SK-N-SH (cell line): Measurements from ENCODE around the gene C1QTNF8. TPM values are rescaled to one million over a fixed set of nuclear protein-coding genes. Genes with fewer than 3 reads are reported as not detected.

Source experiments
- CTCF ChIA-PET: fragments of 300-600, 350-600 bp; formaldehyde crosslinking; extraction: SDS; loops from one replicate; lab custom pipeline; 2021; lab: Yijun Ruan, JAX
- POLR2A ChIA-PET: fragments of 350-600 bp; sonication (Branson Sonifier 250); formaldehyde crosslinking; extraction: SDS; loops from one replicate; lab custom pipeline; 2020; ENCODE audit warnings: antibody characterized with exemption, inconsistent platforms; lab: Yijun Ruan, JAX
- DNase-seq: peaks from one replicate; pipeline ENCODE4 v3.0.0; 2012
- H2AFZ ChIP-seq: fragments of 200-600 bp; sonication (generic); 2 replicates; pipeline ENCODE4 v1.8.1; 2016; ENCODE audit warnings: antibody characterized with exemption, mild to moderate bottlenecking, low read depth
- H3F3A ChIP-seq: fragments of 200-600 bp; sonication (generic); replicated peaks from 2 replicates; pipeline ENCODE3; 2016; ENCODE audit warnings: antibody characterized with exemption, mild to moderate bottlenecking; ENCODE audit not compliant: insufficient read depth
- H3K27ac ChIP-seq, 2 experiments: fragments of 200-500 bp in 1 of 2; fragments of 200-600 bp in 1 of 2; sonication (Bioruptor generic) in 1 of 2; sonication (generic), shearing (Covaris generic) in 1 of 2; 2 replicates each; pipeline versions ENCODE4 v1.5.1 to v1.6.1; 2014 to 2016; ENCODE audit warnings: low read depth in 2 of 2, inconsistent platforms in 1 of 2, low read length in 1 of 2, mild to moderate bottlenecking in 1 of 2, mixed read lengths in 1 of 2
- H3K27me3 ChIP-seq: fragments of 200-600 bp; sonication (generic), shearing (Covaris generic); 2 replicates; pipeline ENCODE4 v1.6.1; 2016; ENCODE audit warnings: mixed run types; ENCODE audit not compliant: insufficient read depth
- H3K36me3 ChIP-seq, 2 experiments: fragments of 200-500 bp in 1 of 2; fragments of 200-600 bp in 1 of 2; sonication (Bioruptor generic) in 1 of 2; sonication (generic) in 1 of 2; replicated peaks in 1 of 2; 2 replicates each; pipeline versions ENCODE3 to v1.5.1; 2014 to 2016; ENCODE audit warnings: low read length in 1 of 2, mild to moderate bottlenecking in 1 of 2; ENCODE audit not compliant: insufficient read depth in 2 of 2, control insufficient read depth in 1 of 2
- H3K4me1 ChIP-seq, 2 experiments: fragments of 200-500 bp in 1 of 2; fragments of 200-600 bp in 1 of 2; sonication (Bioruptor generic) in 1 of 2; sonication (generic), shearing (Covaris generic) in 1 of 2; 2 replicates each; pipeline versions ENCODE4 v1.5.1 to v1.6.1; 2014 to 2016; ENCODE audit warnings: low read depth in 1 of 2, low read length in 1 of 2, mixed run types in 1 of 2; ENCODE audit not compliant: insufficient read depth in 2 of 2, control insufficient read depth in 1 of 2
- H3K4me2 ChIP-seq: fragments of 200-600 bp; sonication (generic), shearing (Covaris generic); 2 replicates; pipeline ENCODE4 v1.6.1; 2017; ENCODE audit warnings: mixed run types
- H3K4me3 ChIP-seq, 2 experiments: fragments of 200-500 bp in 1 of 2; fragments of 200-600 bp in 1 of 2; sonication (Bioruptor generic) in 1 of 2; sonication (generic), shearing (Covaris generic) in 1 of 2; 2 replicates each; pipeline versions ENCODE4 v1.5.1 to v1.8.1; 2014 to 2016; ENCODE audit warnings: low read depth in 2 of 2, inconsistent platforms in 1 of 2, low read length in 1 of 2, mild to moderate bottlenecking in 1 of 2, mixed read lengths in 1 of 2, moderate library complexity in 1 of 2
- H3K79me2 ChIP-seq: fragments of 200-600 bp; sonication (generic); 2 replicates; pipeline ENCODE4 v1.8.1; 2017; ENCODE audit warnings: mild to moderate bottlenecking; ENCODE audit not compliant: insufficient read depth
- H3K9ac ChIP-seq: fragments of 200-600 bp; sonication (generic); 2 replicates; pipeline ENCODE4 v1.6.1; 2017; ENCODE audit warnings: mixed run types
- H3K9me2 ChIP-seq: fragments of 200-600 bp; sonication (generic); 2 replicates; pipeline ENCODE4 v1.6.1; 2017; ENCODE audit warnings: mixed run types
- H3K9me3 ChIP-seq: fragments of 200-600 bp; sonication (generic); 2 replicates; pipeline ENCODE4 v1.6.1; 2017; ENCODE audit warnings: mixed run types, mild to moderate bottlenecking, moderate library complexity
- H4K20me1 ChIP-seq: fragments of 200-600 bp; sonication (generic); 2 replicates; pipeline ENCODE4 v1.6.1; 2017; ENCODE audit warnings: mild to moderate bottlenecking, mixed run types; ENCODE audit not compliant: insufficient read depth
- CHD2 ChIP-seq: fragments of 150-350 bp; IDR thresholded peaks from 2 replicates; pipeline ENCODE4 v1.6.1; 2018; ENCODE audit warnings: low read length; ENCODE audit not compliant: partially characterized antibody
- EP300 ChIP-seq, 2 experiments: IDR thresholded peaks; 2 replicates each; pipeline versions ENCODE4 v1.4.0 to v1.6.1; 2012; ENCODE audit warnings: borderline replicate concordance in 1 of 2, low read depth in 1 of 2, low read length in 1 of 2
- FOSL2 ChIP-seq: IDR thresholded peaks from 2 replicates; pipeline ENCODE4 v1.4.0; 2012; ENCODE audit warnings: low read depth, mild to moderate bottlenecking, moderate library complexity, borderline replicate concordance
- FOXM1 ChIP-seq: IDR thresholded peaks from 2 replicates; pipeline ENCODE4 v1.4.0; 2012; ENCODE audit warnings: low read depth, mild to moderate bottlenecking
- JUND ChIP-seq: IDR thresholded peaks from 2 replicates; pipeline ENCODE4 v1.4.0; 2012
- MEF2A ChIP-seq: IDR thresholded peaks from 2 replicates; pipeline ENCODE4 v1.4.0; 2012; ENCODE audit warnings: low read depth, borderline replicate concordance
- NFIC ChIP-seq: IDR thresholded peaks from 2 replicates; pipeline ENCODE4 v1.4.0; 2012; ENCODE audit warnings: borderline replicate concordance
- PBX3 ChIP-seq: IDR thresholded peaks from 2 replicates; pipeline ENCODE4; 2012
- RAD21 ChIP-seq: IDR thresholded peaks from 2 replicates; pipeline ENCODE4 v1.6.1; 2012; ENCODE audit warnings: mild to moderate bottlenecking, low read length
- TAF1 ChIP-seq: IDR thresholded peaks from 2 replicates; pipeline ENCODE4 v1.6.1; 2012; ENCODE audit warnings: low read depth, mild to moderate bottlenecking, low read length, moderate library complexity, borderline replicate concordance
- YY1 ChIP-seq: IDR thresholded peaks from 2 replicates; pipeline ENCODE4 v1.4.0; 2012; ENCODE audit warnings: low read depth, mild to moderate bottlenecking
- WGBS: methylation state at CpG from one replicate; pipeline ENCODE4 v1.1.6; 2017; ENCODE audit warnings: low lambda C conversion rate; 5-methylcytosine and 5-hydroxymethylcytosine counted together
- polyA plus RNA-seq, 3 experiments: library from polyadenylated mRNA; depleted of rRNA; stranded (reverse); fragments of >200 nt; gene quantifications; 2 replicates each; pipeline ENCODE4 v1.2.3, GENCODE V29; 2012
- TF ChIP-seq, protein P1 (sequence below): IDR thresholded peaks from 2 replicates; pipeline ENCODE4 v1.4.0; 2012; ENCODE audit warnings: low read depth
- TF ChIP-seq, protein P2 (sequence below): fragments of 200-600 bp; sonication (generic); IDR thresholded peaks from 2 replicates; pipeline ENCODE4 v1.6.1; 2017; ENCODE audit warnings: antibody characterized with exemption, mild to moderate bottlenecking, moderate library complexity

The C1QTNF8 gene
- polyA plus RNA-seq, 1 of the 3 experiments (the other 2 are of a cell fraction) = not detected

GRCh38 chr16:1117176-1117900, 21.3 kb upstream of the C1QTNF8 start:
- Histone ChIP-seq H3K4me2 (no peak overlapping the region), H3K9ac (no peak overlapping the region), H3K27me3 (peaks cover 73% of the 10 kb centered on the region), H3K4me3 (no peak overlapping the region), H3F3A (no peaks in the 10 kb centered on the region), H3K27ac (no peak overlapping the region), H3K36me3 (no peaks in the 10 kb centered on the region), H3K9me3 (no peaks in the 10 kb centered on the region), H4K20me1 (0 out of 2 replicates have a peak, but pooled peaks cover 2% of the 10 kb centered on the region), H3K4me1 (no peaks in the 10 kb centered on the region), H3K9me2 (no peaks in the 10 kb centered on the region), H2AFZ (no peak overlapping the region), H3K79me2 (no peaks in the 10 kb centered on the region)
- TF ChIP-seq, protein P1, sequence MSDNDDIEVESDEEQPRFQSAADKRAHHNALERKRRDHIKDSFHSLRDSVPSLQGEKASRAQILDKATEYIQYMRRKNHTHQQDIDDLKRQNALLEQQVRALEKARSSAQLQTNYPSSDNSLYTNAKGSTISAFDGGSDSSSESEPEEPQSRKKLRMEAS = no peak
- no peak for TF ChIP-seq PBX3
- CTCF ChIA-PET = interaction anchor here (1.4 to 1.8 kb wide), 2 partner anchors 10 to 11 kb away, joined by 5 to 8 read pairs; no protein-coding TSS in a partner anchor
- DNase-seq = no peak
- POLR2A ChIA-PET = no interaction called here
- 30% methylated on average over 14 of the region's 34 CpGs for WGBS

- no peak for DNase-seq
- Histone ChIP-seq H3K9ac (no peak overlapping the region), H3K9me3 (no peaks in the 10 kb centered on the region), H3K79me2 (no peaks in the 10 kb centered on the region), H4K20me1 (0 out of 2 replicates have a peak, but pooled peaks cover 2% of the 10 kb centered on the region), H3K4me3 (no peak overlapping the region), H3K27me3 (peaks cover 74% of the 10 kb centered on the region), H3K4me2 (no peak overlapping the region), H3K9me2 (no peaks in the 10 kb centered on the region), H3K4me1 (no peaks in the 10 kb centered on the region), H2AFZ (no peak overlapping the region), H3K27ac (no peak overlapping the region), H3F3A (no peaks in the 10 kb centered on the region), H3K36me3 (no peaks in the 10 kb centered on the region)
- CTCF ChIA-PET = interaction anchor here (1.8 kb wide), 1 partner anchor 9 kb away, joined by 8 read pairs; no protein-coding TSS in a partner anchor
- 16% methylated on average over 5 of the region's 16 CpGs for WGBS
- POLR2A ChIA-PET = no interaction called here
- TF ChIP-seq FOXM1 (no peak), TAF1 (no peak), CHD2 (no peak), FOSL2 (no peak), JUND (no peak), EP300 (IDR thresholded peaks at IDR 0.05; ENCODE audit: borderline replicate concordance in 1 of 2, low read depth in 1 of 2, low read length in 1 of 2) (no peak), MEF2A (no peak), NFIC (no peak), RAD21 (no peak), YY1 (no peak)
- TF ChIP-seq, protein P2, sequence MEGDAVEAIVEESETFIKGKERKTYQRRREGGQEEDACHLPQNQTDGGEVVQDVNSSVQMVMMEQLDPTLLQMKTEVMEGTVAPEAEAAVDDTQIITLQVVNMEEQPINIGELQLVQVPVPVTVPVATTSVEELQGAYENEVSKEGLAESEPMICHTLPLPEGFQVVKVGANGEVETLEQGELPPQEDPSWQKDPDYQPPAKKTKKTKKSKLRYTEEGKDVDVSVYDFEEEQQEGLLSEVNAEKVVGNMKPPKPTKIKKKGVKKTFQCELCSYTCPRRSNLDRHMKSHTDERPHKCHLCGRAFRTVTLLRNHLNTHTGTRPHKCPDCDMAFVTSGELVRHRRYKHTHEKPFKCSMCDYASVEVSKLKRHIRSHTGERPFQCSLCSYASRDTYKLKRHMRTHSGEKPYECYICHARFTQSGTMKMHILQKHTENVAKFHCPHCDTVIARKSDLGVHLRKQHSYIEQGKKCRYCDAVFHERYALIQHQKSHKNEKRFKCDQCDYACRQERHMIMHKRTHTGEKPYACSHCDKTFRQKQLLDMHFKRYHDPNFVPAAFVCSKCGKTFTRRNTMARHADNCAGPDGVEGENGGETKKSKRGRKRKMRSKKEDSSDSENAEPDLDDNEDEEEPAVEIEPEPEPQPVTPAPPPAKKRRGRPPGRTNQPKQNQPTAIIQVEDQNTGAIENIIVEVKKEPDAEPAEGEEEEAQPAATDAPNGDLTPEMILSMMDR = no peak
These were observed 20.6 kb upstream of the C1QTNF8 start for GRCh38 chr16:1116693-1117077.
